Esophagus squamous epithelium (tissue), 4 donors: ENCODE measurements around the gene OR1D5.

ENCODE experiments used
- CTCF ChIP-seq, 6 experiments: fragments of 450-650 bp in 4 of 6; fragments of 200-600 bp in 2 of 6; sonication (generic) in 2 of 6; IDR thresholded peaks; one replicate each; pipeline ENCODE4 v1.5.1; 2016 to 2019; ENCODE audit warnings: antibody characterized with exemption in 6 of 6, mild to moderate bottlenecking in 4 of 6, moderate library complexity in 4 of 6
- POLR2A ChIP-seq, 4 donors: fragments of 450-650 bp; IDR thresholded peaks; one replicate each; pipeline ENCODE4 v1.6.1; 2017; ENCODE audit warnings: antibody characterized with exemption in 4 of 4, mild to moderate bottlenecking in 4 of 4, moderate library complexity in 3 of 4

- no peak for TF ChIP-seq CTCF (IDR thresholded peaks at IDR 0.05)
- no peak for TF ChIP-seq POLR2A (IDR thresholded peaks at IDR 0.05)
Measured at GRCh38 chr17:3035968-3036280, 27.5 kb downstream of the OR1D5 start.
